ENCODE data around the gene CDR2L.

The CDR2L gene

DNA sequence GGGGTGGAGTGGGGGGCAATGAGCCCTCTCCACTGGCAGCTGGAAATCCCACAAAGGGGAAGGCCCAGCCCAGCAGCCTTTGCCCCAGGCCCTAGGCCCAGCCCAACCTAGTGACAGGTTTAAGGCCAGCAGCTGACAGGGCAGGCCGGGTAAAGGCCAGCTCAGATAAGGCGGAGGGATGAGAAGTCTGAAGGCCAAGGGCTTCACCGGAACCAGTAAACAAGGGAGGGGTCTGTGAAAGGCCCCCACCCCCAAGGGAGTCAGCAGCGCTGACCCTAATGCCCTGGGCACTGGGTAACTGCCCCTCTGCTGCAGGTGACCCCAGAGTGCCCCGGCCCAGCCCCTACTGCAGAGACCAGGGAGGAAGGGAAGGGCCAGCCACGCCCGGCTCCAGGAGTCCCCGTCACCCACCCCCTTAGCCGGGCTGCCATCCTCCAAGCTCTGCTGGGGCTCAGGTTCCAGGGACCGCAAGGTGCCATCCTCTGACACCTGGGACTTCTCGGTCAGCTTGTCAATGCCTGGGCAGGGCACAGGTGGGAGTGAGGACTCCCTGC, 34.2 kb upstream of the CDR2L start:
- no peak overlapping the region for H3K27ac Mint-ChIP-seq
- H3K36me3 Mint-ChIP-seq (ENCODE audit: low read depth), result no peaks in the 10 kb centered on the region
- no peak for DNase-seq
- no peaks in the 10 kb centered on the region for H3K27me3 Mint-ChIP-seq
- no peak overlapping the region for H3K4me3 Mint-ChIP-seq
- H3K9me3 Mint-ChIP-seq, result no peaks in the 10 kb centered on the region
- H3K4me1 Mint-ChIP-seq (ENCODE audit: low read depth), result no peaks in the 10 kb centered on the region

DNA sequence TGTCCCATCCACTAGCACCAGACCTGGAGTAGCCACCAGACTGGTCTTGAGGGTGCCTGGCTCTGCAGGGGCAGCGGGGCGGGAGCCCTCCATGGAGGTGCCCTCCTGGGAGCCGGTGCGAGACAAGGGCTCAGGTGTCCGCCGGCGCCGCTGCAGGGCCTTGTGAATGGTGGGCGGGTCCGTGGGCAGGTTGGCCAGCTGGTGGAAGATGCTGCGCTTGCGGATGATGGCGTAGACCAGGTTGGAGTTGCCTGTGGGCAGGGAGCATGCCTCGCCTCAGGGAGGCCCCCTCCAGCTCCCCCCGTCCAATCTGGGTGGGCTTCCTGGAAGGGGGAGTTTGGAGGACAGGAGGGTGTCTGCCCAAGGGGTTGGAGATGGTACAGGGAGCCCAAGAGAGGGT, 33.3 kb upstream of the CDR2L start:
- Mint-ChIP-seq H3K4me1 (ENCODE audit: low read depth) (no peaks in the 10 kb centered on the region), H3K4me3 (no peak overlapping the region), H3K27me3 (no peaks in the 10 kb centered on the region), H3K27ac (no peak overlapping the region), H3K9me3 (no peaks in the 10 kb centered on the region), H3K36me3 (ENCODE audit: low read depth) (no peaks in the 10 kb centered on the region)
- DNase-seq, result no peak

DNA sequence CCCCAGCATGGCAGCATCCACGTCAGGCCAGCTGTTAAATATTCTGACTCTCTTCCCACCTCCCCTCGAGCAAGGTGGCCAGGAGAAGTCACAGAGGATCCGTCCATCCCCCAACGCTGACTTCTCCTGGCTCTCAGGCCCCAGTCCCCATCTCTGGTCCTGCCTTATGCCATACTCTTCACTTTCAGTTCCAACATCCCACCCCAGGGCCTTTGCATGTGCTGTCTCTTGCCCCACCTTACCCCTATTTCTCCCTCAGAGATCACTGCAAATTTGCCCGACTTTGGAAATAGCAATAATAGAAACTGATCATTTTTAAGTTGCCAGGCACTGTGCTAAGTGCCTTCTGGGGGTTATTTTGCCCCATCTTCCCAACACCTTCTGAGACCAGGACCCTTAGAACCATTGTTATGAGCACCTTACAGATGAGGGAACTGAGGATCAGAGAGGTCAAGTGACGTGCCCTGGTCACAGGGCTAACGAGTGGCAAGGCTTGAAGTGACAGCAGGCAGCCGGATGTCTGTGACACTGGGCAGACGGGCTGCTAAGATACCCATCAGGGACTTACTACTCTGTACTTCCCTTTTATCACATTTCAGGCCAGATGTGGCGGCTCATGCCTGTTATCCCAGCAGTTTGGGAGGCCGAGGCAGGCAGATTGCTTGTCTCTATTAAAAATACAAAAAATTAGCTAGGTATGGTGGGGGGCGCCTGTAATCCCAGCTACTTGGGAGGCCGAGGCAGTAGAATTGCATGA, 32.6 kb upstream of the CDR2L start:
- DNase-seq, result no peak
- H3K27ac Mint-ChIP-seq, result no peak overlapping the region
- H3K4me1 Mint-ChIP-seq (ENCODE audit: low read depth), result no peaks in the 10 kb centered on the region

DNA sequence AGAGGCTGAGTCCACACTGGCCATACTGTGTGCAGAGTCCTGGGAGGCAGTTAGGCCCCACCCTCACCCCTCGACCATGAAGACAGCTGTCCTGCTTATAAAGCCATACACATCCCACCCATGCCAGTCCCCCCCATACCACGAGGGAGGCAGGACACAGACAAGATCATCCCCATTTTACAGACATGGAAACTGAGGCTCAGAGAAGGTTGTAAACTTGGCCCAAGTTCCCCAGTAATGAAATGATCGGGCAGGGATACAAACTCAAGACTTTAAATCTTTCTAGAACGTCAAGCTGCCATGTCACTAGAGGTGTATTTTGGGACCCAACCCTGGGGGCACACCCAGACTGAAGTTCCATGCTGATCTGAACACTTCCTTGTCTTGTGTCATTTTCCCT, 31.3 kb upstream of the CDR2L start:
- H3K4me3 Mint-ChIP-seq, result no peak overlapping the region
- DNase-seq, result no peak
- peaks cover 3% of the 10 kb centered on the region for H3K4me1 Mint-ChIP-seq (ENCODE audit: low read depth)
- no peaks in the 10 kb centered on the region for H3K9me3 Mint-ChIP-seq
- H3K27ac Mint-ChIP-seq, result no peak overlapping the region
- no peaks in the 10 kb centered on the region for H3K36me3 Mint-ChIP-seq (ENCODE audit: low read depth)
- H3K27me3 Mint-ChIP-seq, result no peaks in the 10 kb centered on the region

More for the DNA sequence above, 32.6 kb upstream of the CDR2L start:
- Mint-ChIP-seq H3K4me3 (no peak overlapping the region), H3K27me3 (no peaks in the 10 kb centered on the region), H3K9me3 (no peaks in the 10 kb centered on the region), H3K36me3 (ENCODE audit: low read depth) (no peaks in the 10 kb centered on the region)

DNA sequence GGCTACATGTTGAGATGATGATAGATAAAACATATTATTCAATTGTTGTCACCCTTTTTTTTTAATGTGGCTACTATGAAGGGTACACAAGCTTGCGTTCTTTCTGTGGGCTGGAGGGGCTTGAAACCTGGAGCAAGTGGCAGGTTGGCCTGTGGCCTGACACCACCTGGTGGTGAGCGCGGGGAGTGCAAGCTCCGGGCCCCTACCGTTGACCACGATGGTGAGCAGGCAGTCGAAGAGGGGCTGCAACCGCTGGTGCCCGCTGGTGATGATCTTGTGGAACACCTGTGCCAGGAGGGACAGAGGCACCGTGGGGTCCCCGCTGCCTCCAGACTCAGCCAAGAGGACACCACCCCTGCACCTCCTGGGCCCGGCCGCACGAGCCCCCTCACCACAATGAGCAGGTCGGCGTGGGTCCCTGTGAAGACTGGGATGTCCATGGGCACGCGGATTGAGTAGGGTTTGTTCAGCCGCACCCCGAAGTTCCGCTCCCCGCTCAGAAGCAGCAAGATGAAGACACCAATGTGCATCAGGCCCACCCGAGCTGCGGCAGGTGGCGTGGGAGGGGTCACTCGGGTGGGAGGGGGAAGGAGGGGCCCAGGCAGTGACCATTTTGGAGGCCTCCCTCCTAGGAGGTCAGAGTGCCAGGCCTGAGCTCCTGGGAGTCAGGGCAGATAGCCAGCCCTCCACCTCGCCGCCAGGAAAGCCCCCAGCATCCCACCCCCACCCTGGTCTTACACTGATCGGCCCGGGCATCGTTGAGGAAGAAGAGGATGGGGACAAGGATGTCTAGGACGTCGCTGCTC, 29.3 kb upstream of the CDR2L start:
- peak; percentile 89 for DNase-seq
- Mint-ChIP-seq H3K27ac (no peak overlapping the region), H3K9me3 (no peaks in the 10 kb centered on the region), H3K4me1 (ENCODE audit: low read depth) (peaks cover 5% of the 10 kb centered on the region), H3K4me3 (no peak overlapping the region), H3K36me3 (ENCODE audit: low read depth) (no peaks in the 10 kb centered on the region), H3K27me3 (no peaks in the 10 kb centered on the region)

DNA sequence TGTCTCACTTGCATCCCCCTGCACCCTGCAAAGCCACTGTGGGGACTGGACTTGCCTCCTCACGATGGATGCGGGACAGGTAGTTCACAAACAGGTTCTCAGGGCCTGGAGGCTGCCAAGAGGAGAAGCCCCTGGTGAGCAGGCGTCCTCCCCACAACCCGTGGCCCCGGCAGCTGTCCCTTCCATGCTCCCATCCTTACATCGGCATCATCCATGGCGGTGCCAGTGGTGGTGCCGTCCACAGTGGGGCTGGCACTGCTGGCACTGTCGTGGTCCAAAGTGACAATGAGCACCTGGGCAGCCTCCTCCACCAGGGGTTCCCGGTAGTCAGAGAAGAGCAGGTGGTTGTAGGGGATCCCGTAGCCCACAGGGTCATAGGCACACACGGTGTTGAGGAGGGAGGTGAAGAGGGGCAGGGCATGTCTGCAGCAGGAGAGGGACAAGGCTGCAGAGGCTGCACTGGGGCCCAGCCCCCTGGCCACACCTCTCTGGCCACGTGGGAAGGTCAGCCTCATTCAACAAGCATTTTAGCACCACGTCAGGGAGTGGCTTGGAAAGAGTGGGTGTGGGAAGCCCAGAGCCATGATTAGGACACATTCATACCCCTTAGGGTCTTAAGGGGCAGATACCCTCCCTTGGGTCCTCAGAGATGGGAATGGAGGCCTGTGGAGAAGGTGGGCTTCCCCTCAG, 27.5 kb upstream of the CDR2L start:
- H3K4me1 Mint-ChIP-seq (ENCODE audit: low read depth), result peaks cover 5% of the 10 kb centered on the region
- no peaks in the 10 kb centered on the region for H3K27me3 Mint-ChIP-seq
- DNase-seq, result no peak
- H3K36me3 Mint-ChIP-seq (ENCODE audit: low read depth), result no peaks in the 10 kb centered on the region
- H3K27ac Mint-ChIP-seq, result no peak overlapping the region
- H3K4me3 Mint-ChIP-seq, result no peak overlapping the region
- no peaks in the 10 kb centered on the region for H3K9me3 Mint-ChIP-seq

DNA sequence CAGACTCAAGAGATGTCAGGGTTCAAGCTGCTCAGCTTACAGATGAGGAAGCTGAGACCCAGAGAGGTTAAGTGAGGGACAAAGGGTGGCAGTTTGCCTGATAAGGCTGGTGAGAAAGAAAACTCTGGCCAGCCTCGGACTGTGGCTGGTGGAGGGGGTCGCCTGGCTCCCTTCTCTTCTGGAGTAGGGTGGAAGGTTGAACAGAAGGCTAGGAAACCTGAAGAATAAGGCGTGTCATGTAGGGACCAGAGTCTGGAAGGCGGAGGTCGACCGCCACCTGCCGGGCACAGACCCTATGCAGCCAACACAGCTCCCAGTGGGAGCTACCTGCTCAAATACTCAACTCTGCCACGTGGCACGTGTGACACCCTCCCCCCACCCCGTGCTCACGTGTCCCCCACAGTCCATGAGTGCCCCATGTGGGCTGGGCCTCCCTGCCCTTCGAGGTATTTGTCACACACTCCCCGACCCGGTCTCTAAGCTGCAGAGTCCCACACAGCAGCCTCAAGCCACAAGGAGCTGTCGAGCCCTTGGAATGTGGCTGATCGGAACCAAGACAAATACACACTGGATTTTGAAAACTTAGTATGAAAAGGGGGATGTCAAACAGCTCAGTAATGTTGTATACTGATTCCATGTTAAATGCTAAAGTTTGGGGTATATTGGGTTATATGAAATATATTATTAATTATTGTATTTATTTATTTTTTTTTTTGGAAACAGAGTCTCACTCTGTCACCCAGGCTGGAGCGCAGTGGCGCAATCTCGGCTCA, 26.7 kb upstream of the CDR2L start:
- H3K9me3 Mint-ChIP-seq, result no peaks in the 10 kb centered on the region
- no peaks in the 10 kb centered on the region for H3K27me3 Mint-ChIP-seq
- H3K4me3 Mint-ChIP-seq, result no peak overlapping the region
- H3K27ac Mint-ChIP-seq, result no peak overlapping the region
- H3K36me3 Mint-ChIP-seq (ENCODE audit: low read depth), result no peaks in the 10 kb centered on the region
- H3K4me1 Mint-ChIP-seq (ENCODE audit: low read depth), result peaks cover 5% of the 10 kb centered on the region
- DNase-seq, result peak; percentile 59

DNA sequence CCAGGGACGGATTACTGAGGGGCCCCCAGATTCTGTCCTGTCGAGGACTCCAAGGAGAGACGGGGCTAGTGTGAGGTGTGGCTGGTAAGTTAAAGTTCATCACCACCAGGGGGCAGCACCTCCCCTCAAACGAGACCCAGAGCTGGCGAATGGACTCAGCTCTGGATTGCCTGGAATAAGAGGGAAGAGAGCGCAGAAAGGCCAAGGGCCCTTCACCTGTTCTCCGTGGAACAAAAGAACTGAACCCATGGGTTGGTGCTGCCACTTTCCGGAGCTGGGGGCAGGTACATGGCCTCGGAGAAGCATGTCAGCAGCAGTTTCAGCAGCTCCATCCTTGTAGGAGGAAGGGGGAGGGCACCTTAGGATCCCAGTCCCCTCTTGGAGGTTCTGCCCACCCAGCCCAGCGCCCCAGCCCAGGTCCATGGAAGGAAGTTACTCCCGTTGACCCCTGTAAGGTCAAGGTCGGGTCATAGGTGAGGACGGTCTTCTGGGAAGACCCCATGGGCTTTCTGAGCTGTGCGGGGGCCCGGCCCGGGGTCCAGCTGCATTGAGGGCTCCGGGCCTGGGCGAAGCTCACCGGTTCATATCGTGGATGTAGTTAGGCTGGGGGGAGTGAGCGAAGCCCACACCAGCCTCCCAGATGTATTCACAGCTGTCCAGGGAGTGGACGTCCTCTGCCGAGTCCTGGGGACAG, 25.6 kb upstream of the CDR2L start:
- no peak overlapping the region for H3K27ac Mint-ChIP-seq
- H3K9me3 Mint-ChIP-seq, result no peaks in the 10 kb centered on the region
- peak; percentile 88 for DNase-seq
- no peak overlapping the region for H3K4me3 Mint-ChIP-seq
- no peaks in the 10 kb centered on the region for H3K27me3 Mint-ChIP-seq
- H3K36me3 Mint-ChIP-seq (ENCODE audit: low read depth), result no peaks in the 10 kb centered on the region
- H3K4me1 Mint-ChIP-seq (ENCODE audit: low read depth), result peaks cover 5% of the 10 kb centered on the region

DNA sequence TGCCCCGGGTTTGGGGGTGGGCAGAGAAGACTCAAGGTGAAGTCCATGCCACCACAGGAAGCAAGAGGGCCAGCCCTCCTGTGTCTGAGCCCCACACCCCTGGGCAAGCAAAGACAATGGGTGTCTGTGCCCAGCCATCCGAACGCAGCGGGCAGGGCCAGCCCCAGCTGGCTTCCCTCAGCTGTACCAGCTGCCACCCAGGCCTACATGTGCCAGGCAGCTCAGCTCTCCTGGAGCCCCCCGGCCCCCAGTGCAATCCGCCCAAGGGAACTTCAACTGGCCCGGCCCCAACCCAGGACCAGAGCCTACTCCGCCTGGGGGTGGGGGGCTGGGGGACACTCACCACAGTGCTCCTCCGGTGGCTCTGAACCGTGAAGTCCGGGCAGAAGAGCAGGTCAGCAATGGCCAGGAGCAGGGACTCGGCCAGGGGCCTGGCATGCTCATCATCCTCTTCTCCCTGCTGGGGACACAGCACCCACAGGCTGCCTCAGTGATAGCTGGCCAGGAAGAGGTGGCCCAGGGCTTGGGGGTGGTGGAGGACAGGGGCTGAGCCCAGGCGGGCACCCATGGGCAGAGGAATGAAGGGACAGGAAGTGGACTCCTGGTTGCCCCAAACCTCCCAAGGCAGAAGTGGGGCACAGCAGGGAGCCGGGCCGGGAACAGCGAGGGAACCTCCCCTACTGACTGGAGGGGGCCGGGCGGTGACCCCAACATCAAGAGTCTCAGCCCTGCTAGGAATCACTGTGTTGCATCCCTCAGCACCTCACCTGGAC, 24.6 kb upstream of the CDR2L start:
- no peak for DNase-seq
- H3K27ac Mint-ChIP-seq, result no peak overlapping the region
- H3K36me3 Mint-ChIP-seq (ENCODE audit: low read depth), result no peaks in the 10 kb centered on the region
- no peaks in the 10 kb centered on the region for H3K27me3 Mint-ChIP-seq
- no peak overlapping the region for H3K4me3 Mint-ChIP-seq
- peaks cover 5% of the 10 kb centered on the region for H3K4me1 Mint-ChIP-seq (ENCODE audit: low read depth)
- H3K9me3 Mint-ChIP-seq, result no peaks in the 10 kb centered on the region

DNA sequence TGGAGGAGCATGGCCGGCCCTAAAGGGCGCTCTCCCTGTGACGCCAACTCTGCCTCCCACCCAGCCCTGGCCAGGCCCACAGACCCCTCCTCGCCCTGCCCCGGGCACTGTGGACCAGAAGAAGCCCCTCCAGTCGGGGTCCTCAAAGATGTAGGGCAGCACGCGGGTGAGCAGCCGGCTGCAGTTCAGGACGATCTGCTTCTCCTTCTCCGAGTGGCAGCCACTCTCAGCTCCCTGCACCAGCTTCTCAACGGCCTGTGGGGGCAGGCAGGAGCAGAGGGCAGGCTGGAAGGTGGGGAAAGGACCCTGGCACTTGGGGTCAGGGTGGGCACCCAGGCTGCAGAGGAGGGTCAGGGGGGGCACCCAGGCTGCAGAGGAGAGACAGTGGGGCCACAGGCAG, 23.8 kb upstream of the CDR2L start:
- H3K4me3 Mint-ChIP-seq, result no peak overlapping the region
- no peak overlapping the region for H3K27ac Mint-ChIP-seq
- peaks cover 5% of the 10 kb centered on the region for H3K4me1 Mint-ChIP-seq (ENCODE audit: low read depth)
- H3K9me3 Mint-ChIP-seq, result no peaks in the 10 kb centered on the region
- H3K36me3 Mint-ChIP-seq (ENCODE audit: low read depth), result no peaks in the 10 kb centered on the region
- H3K27me3 Mint-ChIP-seq, result no peaks in the 10 kb centered on the region
- no peak for DNase-seq

DNA sequence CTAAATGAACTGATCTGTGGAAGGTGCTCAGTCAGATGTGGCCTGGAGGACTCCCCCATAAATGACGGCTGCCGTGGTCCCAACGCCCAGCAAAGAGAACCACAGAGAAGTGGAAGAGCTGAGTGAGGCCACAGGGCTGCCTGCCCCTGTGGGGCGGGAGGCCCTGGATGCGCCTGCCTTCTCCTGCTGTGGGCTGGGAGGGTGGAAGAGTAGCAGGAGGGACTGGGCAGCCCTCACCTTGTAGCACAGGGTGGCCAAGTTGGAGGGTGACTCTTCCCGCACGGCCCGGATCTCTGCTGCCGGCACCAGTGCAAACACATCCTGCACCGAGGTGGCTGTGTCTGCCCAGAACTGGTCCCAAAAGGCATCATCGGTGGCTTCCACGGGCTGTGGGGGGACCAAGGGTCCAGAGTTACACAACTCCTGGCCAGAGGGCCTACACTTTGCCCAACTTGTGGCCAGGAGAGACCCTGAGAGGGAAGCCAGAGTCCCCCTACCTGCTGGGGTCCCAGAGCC, 23.1 kb upstream of the CDR2L start:
- Mint-ChIP-seq H3K36me3 (ENCODE audit: low read depth) (no peaks in the 10 kb centered on the region), H3K27ac (no peak overlapping the region), H3K4me3 (no peak overlapping the region), H3K4me1 (ENCODE audit: low read depth) (peaks cover 5% of the 10 kb centered on the region), H3K27me3 (no peaks in the 10 kb centered on the region), H3K9me3 (no peaks in the 10 kb centered on the region)
- DNase-seq, result no peak

DNA sequence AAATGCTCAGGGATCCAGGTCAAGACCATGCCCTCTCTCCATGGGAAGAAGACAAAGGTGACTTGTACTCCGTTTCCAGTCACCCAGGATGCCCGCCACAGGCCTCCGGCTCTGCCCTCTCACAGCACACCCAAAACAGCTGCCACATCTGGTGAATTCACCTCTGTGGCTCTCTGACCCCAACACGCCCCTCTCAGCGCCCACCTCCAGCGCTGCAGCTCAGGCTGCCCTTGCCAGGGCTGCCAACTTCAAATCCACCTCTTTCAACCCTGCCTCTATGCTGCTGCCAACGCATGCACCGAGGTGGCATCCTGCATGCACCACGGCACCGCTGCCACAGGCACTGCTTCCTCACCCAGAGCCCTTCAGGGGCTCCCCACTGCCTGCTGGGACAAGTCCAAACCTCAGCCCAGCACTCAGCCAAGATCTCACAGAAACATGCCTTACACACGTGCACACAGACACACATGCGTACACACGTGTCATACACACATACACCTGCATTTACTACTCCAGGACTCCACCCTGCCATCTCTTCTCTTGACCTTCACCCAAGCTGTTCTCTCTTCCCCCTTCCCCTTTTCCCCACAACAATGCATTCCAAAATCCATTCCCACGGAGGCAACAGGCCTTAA, 22.3 kb upstream of the CDR2L start:
- Mint-ChIP-seq H3K27ac (no peak overlapping the region), H3K4me1 (ENCODE audit: low read depth) (peaks cover 5% of the 10 kb centered on the region), H3K27me3 (no peaks in the 10 kb centered on the region), H3K4me3 (no peak overlapping the region), H3K36me3 (ENCODE audit: low read depth) (no peaks in the 10 kb centered on the region), H3K9me3 (no peaks in the 10 kb centered on the region)
- no peak for DNase-seq
